K562 (cell line): ENCODE measurements around the gene KCNN4. TPM values are rescaled to one million over a fixed set of nuclear protein-coding genes. Genes with fewer than 3 reads are reported as not detected.

ENCODE experiments used
- ADNP ChIP-seq: fragments of 200-800 bp; sonication (Bioruptor generic); IDR thresholded peaks from 2 replicates; pipeline ENCODE4 v1.6.1; 2016; ENCODE audit warnings: missing genetic modification characterization, missing compliant biosample characterization
- AFF4 ChIP-seq: sonication (generic); formaldehyde crosslinking; IDR thresholded peaks from 2 replicates; pipeline ENCODE4 v1.8.0; 2023; ENCODE audit warnings: mild to moderate bottlenecking, missing genetic modification reagents
- ATF2 ChIP-seq: sonication (generic); formaldehyde crosslinking; IDR thresholded peaks from 2 replicates; pipeline ENCODE4 v1.8.1; 2022; ENCODE audit warnings: missing genetic modification reagents
- ATF7 ChIP-seq: fragments of 450-650 bp; IDR thresholded peaks from 2 replicates; pipeline ENCODE4 v1.7.1; 2014; ENCODE audit warnings: mild to moderate bottlenecking, moderate library complexity
- FOXA1 ChIP-seq: fragments of 450-650 bp; IDR thresholded peaks from 2 replicates; pipeline ENCODE4 v1.6.1; 2016; ENCODE audit warnings: mild to moderate bottlenecking, borderline replicate concordance
- FOXK1 ChIP-seq: sonication (generic); formaldehyde crosslinking; IDR thresholded peaks from 2 replicates; pipeline ENCODE4 v1.8.0; 2022; ENCODE audit warnings: missing genetic modification reagents, mild to moderate bottlenecking, borderline replicate concordance
- HDAC2 ChIP-seq: fragments of 450-650 bp; IDR thresholded peaks from 2 replicates; pipeline ENCODE4 v1.6.1; 2016; ENCODE audit warnings: mild to moderate bottlenecking
- HNRNPH1 ChIP-seq: fragments of 200-400 bp; formaldehyde crosslinking; optimal IDR thresholded peaks from 2 replicates; pipeline ENCODE3; 2017; ENCODE audit warnings: low read depth, mild to moderate bottlenecking, low read length, moderate library complexity
- NEUROD1 ChIP-seq: fragments of 150-350 bp; IDR thresholded peaks from 2 replicates; pipeline ENCODE4 v1.6.1; 2014; ENCODE audit warnings: borderline replicate concordance, low read length, low read depth; ENCODE audit not compliant: partially characterized antibody
- PRMT5 ChIP-seq: sonication (generic); formaldehyde crosslinking; IDR thresholded peaks from 2 replicates; pipeline ENCODE4 v1.5.0; 2020; ENCODE audit warnings: missing genetic modification reagents
- TFAP4 ChIP-seq: sonication (generic); formaldehyde crosslinking; IDR thresholded peaks from 2 replicates; pipeline ENCODE4 v1.8.0; 2022; ENCODE audit warnings: missing genetic modification reagents, mild to moderate bottlenecking, moderate library complexity, borderline replicate concordance
- YY1 ChIP-seq, 3 experiments: IDR thresholded peaks; 2 replicates each; pipeline ENCODE4 v1.6.1; 2011; ENCODE audit warnings: low read length in 2 of 3, mild to moderate bottlenecking in 2 of 3, moderate library complexity in 2 of 3, borderline replicate concordance in 1 of 3, control low read depth in 1 of 3, low read depth in 1 of 3; ENCODE audit not compliant: insufficient read depth in 3 of 3, insufficient replicate concordance in 2 of 3, control insufficient read depth in 1 of 3, insufficient read length in 1 of 3; ENCODE audit errors: extremely low read depth in 1 of 3
- ZBTB33 ChIP-seq: sonication (generic); formaldehyde crosslinking; IDR thresholded peaks from 2 replicates; pipeline ENCODE4 v1.8.1; 2023; ENCODE audit warnings: mild to moderate bottlenecking, missing genetic modification reagents
- ZEB2 ChIP-seq: fragments of 450-650 bp; IDR thresholded peaks from 2 replicates; pipeline ENCODE4 v1.6.1; 2016
- ZFPM2 ChIP-seq: fragments of 250-450 bp; sonication (Bioruptor Pico); IDR thresholded peaks from 2 replicates; pipeline ENCODE4 v1.5.1; 2022; ENCODE audit warnings: mild to moderate bottlenecking
- ZNF232 ChIP-seq: sonication (generic); formaldehyde crosslinking; IDR thresholded peaks from 2 replicates; pipeline ENCODE4 v1.8.0; 2022; ENCODE audit warnings: mild to moderate bottlenecking, missing genetic modification reagents
- polyA plus RNA-seq, 8 experiments: library from polyadenylated mRNA; depleted of rRNA in 4 of 8; stranded (reverse) in 5 of 8; unstranded in 3 of 8; fragments of >200 nt; fragmentation: Nextera tagmentation in 2 of 8; fragmentation: Illumina TruSeq in 1 of 8; extraction: Ambion mirVana in 2 of 8; extraction: Trizol in 1 of 8; gene quantifications; 2 replicates each; pipeline versions ENCODE4 v1.2.1 to v1.2.3, GENCODE V29; 2011 to 2014; ENCODE audit warnings: inconsistent platforms in 1 of 8, missing spikeins in 1 of 8
- total RNA-seq, 7 experiments: library from RNA; depleted of rRNA in 6 of 7; stranded (reverse); fragments of >200 nt in 6 of 7; fragmentation: Illumina TruSeq in 2 of 7; extraction: Trizol in 2 of 7; gene quantifications; 2 replicates each; pipeline versions ENCODE4 v1.2.1 to v1.2.3, GENCODE V29; 2011 to 2021; ENCODE audit warnings: low replicate concordance in 1 of 7
- TF ChIP-seq, protein P1 (sequence below): fragments of 450-650 bp; IDR thresholded peaks from 2 replicates; pipeline ENCODE4 v1.6.1; 2018; ENCODE audit warnings: mild to moderate bottlenecking, low read depth; ENCODE audit not compliant: partially characterized antibody

KCNN4 gene
- total and polyA plus RNA-seq, 9 of the 15 experiments (the other 6 are each of a cell fraction or from before 2014, with no cell fraction given) = 0.53 to 37.7 (median 25.9) TPM

- TF ChIP-seq ZNF232 (CRISPR knock-in tag) (no peak), FOXK1 (CRISPR knock-in tag) (no peak), AFF4 (CRISPR knock-in tag) (no peak), ZEB2 (peak; percentile 37; the same call in 1 of the 2 replicates), FOXA1 (no peak), ZBTB33 (CRISPR knock-in tag) (no peak), NEUROD1 (no peak), TFAP4 (CRISPR knock-in tag) (no peak), ATF2 (CRISPR knock-in tag) (no peak), HDAC2 (peak; percentile 46; the same call in 1 of the 2 replicates), ADNP (tag) (no peak), ATF7 (no peak), HNRNPH1 (no peak), PRMT5 (no peak), ZFPM2 (CRISPR knock-in tag) (no peak), YY1 (IDR thresholded peaks at IDR 0.05; ENCODE audit: borderline replicate concordance in 1 of 3, control insufficient read depth in 1 of 3, extremely low read depth in 1 of 3, insufficient read depth in 3 of 3, insufficient read length in 1 of 3, insufficient replicate concordance in 2 of 3, low read depth in 1 of 3, low read length in 2 of 3) (no peak)
- TF ChIP-seq, protein P1, sequence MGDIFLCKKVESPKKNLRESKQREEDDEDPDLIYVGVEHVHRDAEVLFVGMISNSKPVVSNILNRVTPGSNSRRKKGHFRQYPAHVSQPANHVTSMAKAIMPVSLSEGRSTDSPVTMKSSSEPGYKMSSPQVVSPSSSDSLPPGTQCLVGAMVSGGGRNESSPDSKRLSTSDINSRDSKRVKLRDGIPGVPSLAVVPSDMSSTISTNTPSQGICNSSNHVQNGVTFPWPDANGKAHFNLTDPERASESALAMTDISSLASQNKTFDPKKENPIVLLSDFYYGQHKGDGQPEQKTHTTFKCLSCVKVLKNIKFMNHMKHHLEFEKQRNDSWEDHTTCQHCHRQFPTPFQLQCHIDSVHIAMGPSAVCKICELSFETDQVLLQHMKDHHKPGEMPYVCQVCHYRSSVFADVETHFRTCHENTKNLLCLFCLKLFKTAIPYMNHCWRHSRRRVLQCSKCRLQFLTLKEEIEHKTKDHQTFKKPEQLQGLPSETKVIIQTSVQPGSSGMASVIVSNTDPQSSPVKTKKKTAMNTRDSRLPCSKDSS = no peak
Measured at GRCh38 chr19:43780706-43781525, at the start of gene KCNN4 (continued).
